GM23248 (cell line): Measurements from ENCODE around the gene ZNF385D. TPM values are rescaled to one million over a fixed set of nuclear protein-coding genes. Genes with fewer than 3 reads are reported as not detected.
A peak's percentile ranks its signal among the peaks of the same experiment; 100 is the strongest.

Source experiments
- DNase-seq: peaks from one replicate; pipeline ENCODE4 v3.0.0-alpha.2; 2015
- H2AFZ ChIP-seq: fragments of 200-600 bp; sonication (generic); 2 replicates; pipeline ENCODE4 v1.6.1; 2016; ENCODE audit warnings: antibody characterized with exemption
- H3F3A ChIP-seq: fragments of 200-600 bp; sonication (generic); 2 replicates; pipeline ENCODE4 v1.6.1; 2016; ENCODE audit warnings: mild to moderate bottlenecking, antibody characterized with exemption, mixed run types; ENCODE audit not compliant: insufficient read depth
- H3K27ac ChIP-seq: fragments of 200-600 bp; sonication (generic); 2 replicates; pipeline ENCODE4 v1.5.1; 2016; ENCODE audit warnings: mild to moderate bottlenecking
- H3K27me3 ChIP-seq: fragments of 200-600 bp; sonication (generic); replicated peaks from 2 replicates; pipeline ENCODE4 v1.6.1; 2016; ENCODE audit warnings: mild to moderate bottlenecking; ENCODE audit not compliant: insufficient read depth
- H3K36me3 ChIP-seq: fragments of 200-600 bp; sonication (generic); 2 replicates; pipeline ENCODE4 v1.6.1; 2016; ENCODE audit warnings: low read depth, mild to moderate bottlenecking
- H3K4me1 ChIP-seq: fragments of 200-600 bp; sonication (generic); 2 replicates; pipeline ENCODE4 v1.6.1; 2016; ENCODE audit warnings: mild to moderate bottlenecking; ENCODE audit not compliant: insufficient read depth
- H3K4me2 ChIP-seq: fragments of 200-600 bp; sonication (generic); one replicate; pipeline ENCODE4 v1.6.1; 2016; ENCODE audit warnings: mild to moderate bottlenecking; ENCODE audit not compliant: unreplicated experiment
- H3K4me3 ChIP-seq: fragments of 200-600 bp; sonication (generic); 2 replicates; pipeline ENCODE4 v1.5.1; 2016; ENCODE audit warnings: mild to moderate bottlenecking
- H3K79me2 ChIP-seq: fragments of 200-600 bp; sonication (generic); 2 replicates; pipeline ENCODE4 v1.6.1; 2016; ENCODE audit warnings: mild to moderate bottlenecking; ENCODE audit not compliant: insufficient read depth
- H3K9ac ChIP-seq: fragments of 200-600 bp; sonication (generic); 2 replicates; pipeline ENCODE4 v1.6.1; 2016; ENCODE audit warnings: mild to moderate bottlenecking
- H3K9me2 ChIP-seq: fragments of 200-600 bp; sonication (generic); 2 replicates; pipeline ENCODE4 v1.6.1; 2016; ENCODE audit warnings: mixed run types, mild to moderate bottlenecking, moderate library complexity; ENCODE audit not compliant: insufficient read depth
- H3K9me3 ChIP-seq: fragments of 200-600 bp; sonication (generic); one replicate; pipeline ENCODE4 v1.6.1; 2017; ENCODE audit warnings: low read depth
- H4K20me1 ChIP-seq: fragments of 200-600 bp; sonication (generic); 2 replicates; pipeline ENCODE4 v1.6.0; 2016; ENCODE audit not compliant: insufficient read depth
- EZH2 ChIP-seq: fragments of 200-600 bp; sonication (generic); IDR thresholded peaks from 2 replicates; pipeline ENCODE4 v1.6.1; 2018; ENCODE audit warnings: antibody characterized with exemption, mild to moderate bottlenecking; ENCODE audit not compliant: insufficient read depth, poor library complexity, severe bottlenecking
- EZH2phosphoT487 ChIP-seq: fragments of 200-600 bp; sonication (generic); IDR thresholded peaks from 2 replicates; pipeline ENCODE4 v1.6.1; 2018; ENCODE audit warnings: antibody characterized with exemption, moderate library complexity, mild to moderate bottlenecking, low read depth; ENCODE audit not compliant: insufficient read depth
- WGBS, 2 experiments: methylation state at CpG; one replicate each; pipeline ENCODE4 v1.1.6; 2015 to 2017; ENCODE audit warnings: low lambda C conversion rate in 2 of 2, low coverage in 1 of 2; ENCODE audit errors: missing lambda C conversion rate in 2 of 2; 5-methylcytosine and 5-hydroxymethylcytosine counted together
- in situ Hi-C: fragments of 300-500 bp; cut with MboI; formaldehyde crosslinking; loops from 2 replicates; pipeline ENCODE4 v1.15.0; 2020
- polyA plus RNA-seq: library from polyadenylated mRNA; unstranded; fragments of >200 nt; fragmentation: Nextera tagmentation; extraction: Ambion mirVana; gene quantifications from 2 replicates; pipeline ENCODE4 v1.2.1, GENCODE V29; 2016
- total RNA-seq: library from RNA; depleted of rRNA; stranded (reverse); fragments of >200 nt; shearing (Covaris generic); gene quantifications from 2 replicates; pipeline ENCODE4 v1.2.3, GENCODE V29; 2014

Gene ZNF385D
- total and polyA plus RNA-seq, 2 experiments from 2014 or later: 0.97 to 13.8 TPM

DNA sequence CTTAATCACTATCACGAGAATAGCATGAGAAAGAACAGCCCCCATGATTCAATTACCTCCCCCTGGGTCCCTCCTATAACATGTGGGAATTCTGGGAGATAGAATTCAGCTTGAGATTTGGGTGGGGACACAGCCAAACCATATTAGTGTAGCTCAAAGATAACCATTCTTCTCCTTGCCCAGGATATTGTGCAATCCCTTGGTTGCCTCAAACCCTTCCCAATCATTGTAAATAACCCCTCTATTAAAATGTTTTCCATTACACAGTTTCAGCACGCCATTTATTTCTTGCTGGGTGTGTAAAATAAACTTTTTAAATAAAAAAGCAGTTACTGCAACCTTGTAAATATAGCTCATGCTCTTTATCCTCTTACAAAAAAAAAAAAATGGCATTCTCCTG is 47.7 kb downstream of the ZNF385D start:
- no peaks in the 10 kb centered on the region for H3K79me2 ChIP-seq
- H2AFZ ChIP-seq: no peak overlapping the region
- H3K27ac ChIP-seq: no peak overlapping the region
- H3K9me2 ChIP-seq: peaks cover under 1% of the 10 kb centered on the region; the same call in 1 of the 2 replicates
- no peaks in the 10 kb centered on the region for H3K9me3 ChIP-seq
- H4K20me1 ChIP-seq: no peaks in the 10 kb centered on the region
- TF ChIP-seq EZH2phosphoT487 (no peak), EZH2 (no peak)
- H3F3A ChIP-seq: peaks cover 13% of the 10 kb centered on the region
- peaks cover 26% of the 10 kb centered on the region for H3K4me1 ChIP-seq
- H3K4me3 ChIP-seq: no peak overlapping the region
- H3K9ac ChIP-seq: no peak overlapping the region
- no peaks in the 10 kb centered on the region for H3K27me3 ChIP-seq
- no peak for DNase-seq
- in situ Hi-C loops: no loop called here
- H3K4me2 ChIP-seq: no peak overlapping the region
- 88 to 95% methylated on average over 2 of the region's 2 CpGs for WGBS, 2 experiments
- no peaks in the 10 kb centered on the region for H3K36me3 ChIP-seq

DNA sequence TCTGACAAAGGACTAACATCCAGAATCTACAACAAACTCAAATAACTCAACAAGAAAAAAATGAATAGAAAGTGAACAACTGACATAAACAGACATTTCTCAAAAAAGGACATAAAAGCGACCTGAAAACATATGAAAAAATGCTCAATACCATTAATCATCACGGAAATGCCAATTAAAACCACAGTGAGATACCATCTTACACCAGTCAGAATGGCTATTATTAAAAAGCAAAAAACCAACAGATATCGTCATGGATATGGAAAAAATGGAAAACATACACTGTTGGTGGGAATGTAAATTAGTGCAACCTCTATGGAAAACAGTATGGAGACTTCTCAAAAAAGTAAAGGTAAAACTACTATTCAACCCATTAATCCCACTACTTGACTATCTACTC is 53.3 kb downstream of the ZNF385D start:
- H4K20me1 ChIP-seq: no peaks in the 10 kb centered on the region
- in situ Hi-C loops: no loop called here
- TF ChIP-seq EZH2phosphoT487 (no peak), EZH2 (no peak)
- no peak overlapping the region for H3K27ac ChIP-seq
- H3K9ac ChIP-seq: no peak overlapping the region
- peaks cover 4% of the 10 kb centered on the region; the same call in 1 of the 2 replicates for H3K9me2 ChIP-seq
- no peaks in the 10 kb centered on the region for H3K9me3 ChIP-seq
- no peak overlapping the region for H3K4me2 ChIP-seq
- no peaks in the 10 kb centered on the region for H3F3A ChIP-seq
- no peak overlapping the region for H2AFZ ChIP-seq
- H3K4me3 ChIP-seq: no peak overlapping the region
- no peaks in the 10 kb centered on the region for H3K4me1 ChIP-seq
- no peaks in the 10 kb centered on the region for H3K27me3 ChIP-seq
- WGBS, 2 experiments: 81 to 92% methylated on average over 3 of the region's 3 CpGs
- H3K79me2 ChIP-seq: 0 out of 2 replicates have a peak, but pooled peaks cover 3% of the 10 kb centered on the region
- no peaks in the 10 kb centered on the region for H3K36me3 ChIP-seq
- no peak for DNase-seq

DNA sequence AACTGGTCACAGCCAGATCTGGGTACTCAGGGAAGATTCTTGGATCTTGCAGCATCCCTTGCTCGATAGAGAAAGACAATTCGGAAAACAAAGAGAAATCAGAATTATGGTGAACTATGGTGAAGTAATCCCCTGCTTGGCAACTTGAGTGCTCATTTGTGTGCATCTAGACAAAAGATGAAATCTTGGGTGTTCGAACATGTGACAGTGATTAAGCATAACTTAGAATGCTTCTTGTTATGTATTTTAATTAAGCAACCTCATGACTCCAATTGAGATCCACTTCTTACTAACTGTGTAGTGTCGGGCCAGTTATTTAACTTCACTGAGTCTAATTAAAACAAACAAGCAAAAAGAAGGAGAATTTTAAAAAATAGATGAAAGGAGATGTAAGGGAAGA is 56.5 kb downstream of the ZNF385D start:
- Histone ChIP-seq H3K9me3 (no peaks in the 10 kb centered on the region), H3K4me3 (peak overlapping the region; percentile 4; the same call in 1 of the 2 replicates), H3K27ac (no peak overlapping the region), H3K36me3 (no peaks in the 10 kb centered on the region), H3K4me2 (peak overlapping the region; percentile 24), H3K79me2 (0 out of 2 replicates have a peak, but pooled peaks cover 3% of the 10 kb centered on the region), H3K27me3 (no peaks in the 10 kb centered on the region), H3F3A (no peaks in the 10 kb centered on the region), H3K9ac (peak overlapping the region; percentile 40), H3K9me2 (peaks cover 4% of the 10 kb centered on the region; the same call in 1 of the 2 replicates), H4K20me1 (no peaks in the 10 kb centered on the region), H2AFZ (peak overlapping the region; percentile 52; the same call in 1 of the 2 replicates), H3K4me1 (no peaks in the 10 kb centered on the region)
- 59 to 66% methylated on average over 4 of the region's 4 CpGs for WGBS, 2 experiments
- TF ChIP-seq EZH2 (no peak), EZH2phosphoT487 (no peak)
- in situ Hi-C loops: no loop called here
- DNase-seq: peak; percentile 3

DNA sequence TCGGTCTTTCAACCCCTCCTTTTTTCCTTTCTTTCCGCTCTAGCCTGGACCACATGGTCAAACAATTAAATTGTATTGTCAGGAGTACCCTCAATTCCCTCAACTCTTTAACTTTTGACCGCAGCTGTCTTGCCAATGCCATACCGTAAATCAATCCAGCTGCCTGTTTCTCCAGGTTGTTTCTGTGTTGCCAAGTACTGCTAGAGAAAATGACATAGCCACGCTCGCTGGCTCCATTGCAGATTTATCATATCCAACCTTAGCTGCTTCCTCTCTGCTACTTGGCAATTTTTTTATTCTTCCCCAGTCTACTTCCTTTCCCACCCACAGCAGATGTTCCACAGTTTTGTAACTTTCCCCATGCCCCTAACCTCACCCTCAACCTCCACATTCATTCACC is 60.0 kb downstream of the ZNF385D start:
- Histone ChIP-seq H3K79me2 (no peaks in the 10 kb centered on the region), H3K9me2 (no peaks in the 10 kb centered on the region), H3K9me3 (no peaks in the 10 kb centered on the region), H3K4me2 (no peak overlapping the region), H3K27ac (no peak overlapping the region), H3K9ac (no peak overlapping the region), H3K27me3 (no peaks in the 10 kb centered on the region), H2AFZ (no peak overlapping the region), H3K4me1 (no peaks in the 10 kb centered on the region), H3F3A (no peaks in the 10 kb centered on the region), H4K20me1 (no peaks in the 10 kb centered on the region), H3K36me3 (no peaks in the 10 kb centered on the region), H3K4me3 (no peak overlapping the region)
- WGBS, 2 experiments: 95 to 98% methylated on average over 6 of the region's 6 CpGs
- no peak for DNase-seq
- in situ Hi-C loops: no loop called here
- TF ChIP-seq EZH2 (no peak), EZH2phosphoT487 (no peak)

DNA sequence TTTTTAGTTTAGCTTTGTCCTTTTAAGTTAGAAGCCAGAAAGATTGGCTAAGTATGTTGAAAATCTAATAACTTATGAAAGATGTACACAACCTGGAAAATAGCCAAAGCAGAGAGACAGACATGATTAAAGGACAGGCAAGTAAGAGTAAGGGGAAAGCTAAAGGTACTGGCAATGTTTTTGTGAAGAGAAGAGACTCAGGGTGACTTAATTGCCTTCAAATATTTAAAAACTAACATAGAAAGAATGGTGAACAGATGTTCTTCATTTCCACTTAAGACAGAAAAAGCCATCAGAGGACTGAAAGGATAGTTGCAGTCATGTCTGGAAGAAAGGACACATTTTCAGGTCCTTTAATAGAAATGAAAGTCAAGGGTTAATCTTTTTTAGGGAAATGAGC is 68.8 kb downstream of the ZNF385D start:
- H3K9ac ChIP-seq: no peak overlapping the region
- H3K4me2 ChIP-seq: peak overlapping the region; percentile 24
- in situ Hi-C loops: no loop called here
- H3F3A ChIP-seq: peaks cover 11% of the 10 kb centered on the region; the same call in 1 of the 2 replicates
- H3K27ac ChIP-seq: peak overlapping the region; percentile 14; the same call in 1 of the 2 replicates
- no peaks in the 10 kb centered on the region for H3K27me3 ChIP-seq
- no peaks in the 10 kb centered on the region for H4K20me1 ChIP-seq
- DNase-seq: peak; percentile 31
- H3K9me3 ChIP-seq: no peaks in the 10 kb centered on the region
- H3K4me3 ChIP-seq: no peak overlapping the region
- H3K9me2 ChIP-seq: no peaks in the 10 kb centered on the region
- TF ChIP-seq EZH2phosphoT487: no peak
- no peak for TF ChIP-seq EZH2
- H2AFZ ChIP-seq: peak overlapping the region; percentile 32
- no peaks in the 10 kb centered on the region for H3K36me3 ChIP-seq
- H3K4me1 ChIP-seq: peaks cover 21% of the 10 kb centered on the region
- H3K79me2 ChIP-seq: no peaks in the 10 kb centered on the region
